HepG2 (cell line): Measurements from ENCODE around the gene NOXO1. TPM values are rescaled to one million over a fixed set of nuclear protein-coding genes. Genes with fewer than 3 reads are reported as not detected.

ENCODE experiments used
- DBP ChIP-seq: sonication (generic); formaldehyde crosslinking; IDR thresholded peaks from 2 replicates; pipeline ENCODE4 v1.4.0; 2020; ENCODE audit warnings: missing genetic modification reagents; ENCODE audit errors: not compliant biosample characterization
- MLLT10 ChIP-seq: sonication (generic); formaldehyde crosslinking; IDR thresholded peaks from 2 replicates; pipeline ENCODE4 v1.4.0; 2020; ENCODE audit warnings: missing genetic modification reagents
- MTA1 ChIP-seq: sonication (generic); formaldehyde crosslinking; IDR thresholded peaks from 2 replicates; pipeline ENCODE4 v1.4.0; 2020; ENCODE audit warnings: missing genetic modification reagents, mild to moderate bottlenecking, borderline replicate concordance
- MZF1 ChIP-seq: sonication (generic); formaldehyde crosslinking; IDR thresholded peaks from 2 replicates; pipeline ENCODE4 v1.8.1; 2023; ENCODE audit warnings: mild to moderate bottlenecking, missing genetic modification reagents, borderline replicate concordance
- NR1H2 ChIP-seq: sonication (generic); formaldehyde crosslinking; IDR thresholded peaks from 2 replicates; pipeline ENCODE4 v1.8.1; 2022; ENCODE audit warnings: low read depth, missing genetic modification reagents, borderline replicate concordance
- PTBP1 ChIP-seq: fragments of 200-400 bp; formaldehyde crosslinking; IDR thresholded peaks from 2 replicates; pipeline ENCODE4 v1.6.1; 2018; ENCODE audit warnings: low read length, low read depth; ENCODE audit not compliant: poor library complexity, severe bottlenecking
- REL ChIP-seq: sonication (generic); formaldehyde crosslinking; conservative IDR thresholded peaks from 2 replicates; pipeline ENCODE4 v1.8.0; 2022; ENCODE audit warnings: mild to moderate bottlenecking, missing genetic modification reagents, moderate library complexity
- SRSF9 ChIP-seq: fragments of 200-400 bp; formaldehyde crosslinking; IDR thresholded peaks from 2 replicates; pipeline ENCODE4 v1.6.1; 2018; ENCODE audit warnings: borderline replicate concordance, mild to moderate bottlenecking, low read depth, low read length; ENCODE audit not compliant: insufficient read depth, poor library complexity, severe bottlenecking
- ZBTB10 ChIP-seq: sonication (generic); formaldehyde crosslinking; IDR thresholded peaks from 2 replicates; pipeline ENCODE4 v1.4.0; 2020; ENCODE audit warnings: missing genetic modification reagents, borderline replicate concordance
- ZNF333 ChIP-seq: sonication (generic); formaldehyde crosslinking; IDR thresholded peaks from 2 replicates; pipeline ENCODE4 v1.4.0; 2020; ENCODE audit warnings: mild to moderate bottlenecking, missing genetic modification reagents, borderline replicate concordance
- ZNF451 ChIP-seq: sonication (generic); formaldehyde crosslinking; IDR thresholded peaks from 2 replicates; pipeline ENCODE4 v1.5.0; 2020; ENCODE audit warnings: mild to moderate bottlenecking, missing genetic modification reagents
- ZNF546 ChIP-seq: sonication (generic); formaldehyde crosslinking; conservative IDR thresholded peaks from 2 replicates; pipeline ENCODE4 v1.8.1; 2023; ENCODE audit warnings: mild to moderate bottlenecking, missing genetic modification reagents
- ZNF609 ChIP-seq: sonication (generic); formaldehyde crosslinking; IDR thresholded peaks from 2 replicates; pipeline ENCODE4 v1.4.0; 2020; ENCODE audit warnings: mild to moderate bottlenecking, missing genetic modification reagents, borderline replicate concordance
- ZNF660 ChIP-seq: sonication (generic); formaldehyde crosslinking; IDR thresholded peaks from 2 replicates; pipeline ENCODE4 v1.5.1; 2020; ENCODE audit warnings: mild to moderate bottlenecking, low read depth, missing genetic modification reagents, borderline replicate concordance
- ZNF766 ChIP-seq: sonication (generic); formaldehyde crosslinking; IDR thresholded peaks from 2 replicates; pipeline ENCODE4 v1.5.0; 2020; ENCODE audit warnings: missing genetic modification reagents, borderline replicate concordance
- ZSCAN9 ChIP-seq: IDR thresholded peaks from 2 replicates; pipeline ENCODE4 v1.6.1; 2016; ENCODE audit warnings: borderline replicate concordance
- polyA plus RNA-seq, 8 experiments: library from polyadenylated mRNA; depleted of rRNA in 3 of 8; stranded (reverse) in 7 of 8; unstranded in 1 of 8; fragments of >200 nt; fragmentation: Illumina TruSeq in 4 of 8; extraction: Trizol in 4 of 8; gene quantifications; 2 replicates each; pipeline versions ENCODE4 v1.2.1 to v1.2.3, GENCODE V29; 2011 to 2016; ENCODE audit warnings: low read depth in 4 of 8, missing spikeins in 1 of 8, mixed read lengths in 1 of 8; ENCODE audit not compliant: insufficient read depth in 1 of 8
- total RNA-seq, 5 experiments: library from RNA; depleted of rRNA; stranded (reverse); fragments of >200 nt; fragmentation: Illumina TruSeq; extraction: Trizol; gene quantifications; 2 replicates each; pipeline ENCODE4 v1.2.3, GENCODE V29; 2016; ENCODE audit warnings: low read depth in 1 of 5

Gene NOXO1
- total and polyA plus RNA-seq, 2 of the 13 experiments (the other 11 are each of a cell fraction or from before 2014, with no cell fraction given), result 0.69 to 1.4 TPM

GRCh38 chr16:2023092-2024031, 42.1 kb upstream of the NOXO1 start (continued):
- TF ChIP-seq NR1H2 (no peak), SRSF9 (no peak), DBP (CRISPR knock-in tag) (no peak), ZSCAN9 (CRISPR knock-in tag) (0 out of 2 replicates have a peak, but pooled peaks have one; percentile 18), MLLT10 (no peak), MTA1 (CRISPR knock-in tag) (peak; percentile 38; the same call in 1 of the 2 replicates), REL (no peak), ZNF660 (CRISPR knock-in tag) (no peak), ZBTB10 (CRISPR knock-in tag) (no peak), ZNF451 (CRISPR knock-in tag) (peak; percentile 46; the same call in 1 of the 2 replicates), ZNF333 (CRISPR knock-in tag) (peak; percentile 71; the same call in 1 of the 2 replicates), PTBP1 (no peak), ZNF609 (CRISPR knock-in tag) (peak; percentile 32; the same call in 1 of the 2 replicates), MZF1 (CRISPR knock-in tag) (no peak), ZNF546 (CRISPR knock-in tag) (no peak), ZNF766 (CRISPR knock-in tag) (peak; percentile 50; the same call in 1 of the 2 replicates)
